Lung microvascular endothelial cell (primary cell): Measurements from ENCODE around the gene TMEM178B. TPM values are rescaled to one million over a fixed set of nuclear protein-coding genes. Genes with fewer than 3 reads are reported as not detected.

Experiments used
- DNase-seq, 2 donors: peaks; one replicate each; pipeline versions ENCODE4 v3.0.0 to v3.0.0-alpha.2; 2010; ENCODE audit warnings: low read depth in 2 of 2
- total RNA-seq: library from RNA; depleted of rRNA; stranded (reverse); fragments of >200 nt; gene quantifications from 2 replicates; pipeline ENCODE4 v1.2.1, GENCODE V29; 2014

Gene TMEM178B
- total RNA-seq, 1 donor from 2014 or later: under 0.01 TPM

DNA sequence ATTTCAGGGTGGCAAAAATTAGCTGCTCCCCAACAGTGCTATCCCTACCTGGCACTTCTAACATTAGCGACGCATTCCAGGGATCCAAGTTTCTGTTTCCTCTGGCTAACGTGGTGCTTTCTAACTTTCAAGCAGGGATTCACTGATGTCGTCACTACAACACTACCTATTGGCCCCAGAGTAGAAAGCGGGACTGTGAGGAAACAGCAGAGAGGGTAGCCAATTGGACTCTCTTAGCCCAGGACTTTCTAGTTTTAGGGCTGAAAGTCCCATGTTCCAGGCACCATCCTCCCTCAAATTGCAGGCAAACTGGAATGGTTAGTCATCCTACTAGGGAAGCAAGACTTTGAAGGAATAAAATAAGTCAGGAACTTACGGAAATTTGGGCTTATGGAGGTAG, 388.1 kb downstream of the TMEM178B start:
- DNase-seq: no peak

DNA sequence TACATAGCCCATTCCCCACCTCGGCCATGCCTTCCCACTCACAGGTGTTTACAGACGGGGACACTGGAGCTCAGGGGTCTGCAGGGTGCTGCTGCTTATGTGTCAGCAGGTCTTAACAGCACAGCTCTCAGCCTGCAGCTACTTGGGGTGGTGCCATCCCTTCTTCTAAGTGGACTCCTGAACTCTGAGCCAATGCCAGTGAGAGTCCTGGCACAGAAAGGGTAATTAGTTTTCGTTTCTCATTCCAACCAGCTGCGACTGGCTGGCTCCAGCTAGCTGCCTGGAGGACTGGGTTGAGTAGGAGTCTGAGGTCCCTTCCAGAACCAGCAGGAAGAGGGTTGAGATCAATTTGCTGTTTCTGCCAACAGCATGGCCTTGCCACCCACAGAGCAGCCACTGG, 389.1 kb downstream of the TMEM178B start:
- no peak for DNase-seq

DNA sequence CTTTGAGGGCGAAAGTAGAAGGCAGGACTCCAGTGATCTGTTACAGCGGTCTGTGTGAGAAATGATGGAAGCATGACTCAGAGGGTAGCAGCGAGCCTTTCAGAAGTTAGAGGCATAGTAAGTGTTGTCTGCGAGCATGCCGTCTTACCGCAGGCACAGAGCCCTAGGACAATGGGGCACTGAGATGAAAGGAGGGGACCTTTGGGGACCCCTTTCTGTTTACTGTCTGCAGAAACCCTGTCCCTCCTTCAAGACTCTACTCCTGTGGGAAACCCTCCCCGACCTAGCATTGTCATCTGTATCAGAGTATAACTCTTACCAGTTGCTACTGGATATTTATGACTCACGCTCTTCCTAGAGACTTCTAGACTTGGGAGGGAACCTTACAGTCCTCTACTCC, 390.1 kb downstream of the TMEM178B start:
- no peak for DNase-seq

DNA sequence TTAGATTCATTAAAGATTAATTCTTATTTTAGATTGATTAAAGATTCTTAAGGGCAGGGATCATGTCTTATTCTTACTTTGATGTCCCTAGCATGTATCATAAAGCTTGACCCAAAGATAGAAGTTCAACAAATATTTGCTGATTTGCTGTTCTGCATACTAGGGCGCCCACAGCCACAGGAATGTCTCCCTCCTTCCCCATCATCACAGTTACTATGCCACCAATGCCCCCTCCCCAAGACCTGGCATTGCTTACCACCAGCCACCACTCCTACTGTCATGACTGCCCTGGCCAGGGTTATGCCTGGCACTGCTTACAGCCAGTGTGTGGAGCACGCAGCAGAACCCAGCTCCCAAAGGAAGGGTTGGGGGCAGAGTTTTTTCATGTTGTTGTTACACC, 390.7 kb downstream of the TMEM178B start:
- DNase-seq: no peak

GRCh38 chr7:141466151-141466904, 392.5 kb downstream of the TMEM178B start:
- DNase-seq: no peak

GRCh38 chr7:141468341-141468740, 394.5 kb downstream of the TMEM178B start:
- no peak for DNase-seq

DNA sequence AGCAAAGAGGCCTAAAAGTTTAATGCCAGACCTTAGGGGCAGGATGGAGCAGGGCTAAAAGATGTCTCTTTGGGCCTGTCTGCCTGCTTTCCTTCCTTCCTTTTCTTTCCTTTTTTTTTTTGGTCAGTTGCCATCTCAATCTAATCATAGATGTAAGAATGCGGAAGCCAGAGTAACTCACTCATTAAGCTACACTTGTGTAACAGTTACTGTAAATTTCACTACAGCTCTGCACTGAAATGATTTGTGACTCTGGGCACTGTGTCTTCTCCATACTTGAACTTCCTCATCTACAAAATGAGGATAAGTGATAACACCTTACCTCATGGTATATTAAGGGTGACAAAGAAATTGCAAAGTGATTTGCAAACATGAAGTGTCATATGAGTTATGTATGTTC, 401.8 kb downstream of the TMEM178B start:
- no peak for DNase-seq

- DNase-seq: no peak
These were observed 404.0 kb downstream of the TMEM178B start for GRCh38 chr7:141477865-141478264.

DNA sequence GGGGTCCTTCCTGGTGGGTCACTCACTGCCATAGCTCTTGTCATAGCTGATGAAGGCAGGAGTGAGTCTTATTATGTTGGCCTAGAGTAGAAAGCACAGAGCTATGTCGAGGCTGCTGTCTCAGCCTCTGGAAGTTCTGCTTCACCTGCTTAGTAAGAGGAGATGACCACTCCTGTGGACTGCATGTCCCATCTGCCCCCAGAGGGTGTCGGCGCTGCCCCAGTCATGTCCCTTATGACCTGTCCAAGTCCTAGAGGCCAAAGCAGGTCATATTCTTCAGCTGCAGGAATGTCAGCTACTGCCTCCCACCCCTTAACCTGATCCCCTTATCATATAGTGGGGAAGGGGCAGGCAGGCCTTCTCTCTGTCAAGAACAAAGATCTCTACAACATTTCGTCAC, 405.0 kb downstream of the TMEM178B start:
- DNase-seq: no peak

- no peak for DNase-seq
These were observed 407.1 kb downstream of the TMEM178B start for GRCh38 chr7:141480953-141481352.

GRCh38 chr7:141481971-141482370, 408.1 kb downstream of the TMEM178B start:
- no peak for DNase-seq

DNA sequence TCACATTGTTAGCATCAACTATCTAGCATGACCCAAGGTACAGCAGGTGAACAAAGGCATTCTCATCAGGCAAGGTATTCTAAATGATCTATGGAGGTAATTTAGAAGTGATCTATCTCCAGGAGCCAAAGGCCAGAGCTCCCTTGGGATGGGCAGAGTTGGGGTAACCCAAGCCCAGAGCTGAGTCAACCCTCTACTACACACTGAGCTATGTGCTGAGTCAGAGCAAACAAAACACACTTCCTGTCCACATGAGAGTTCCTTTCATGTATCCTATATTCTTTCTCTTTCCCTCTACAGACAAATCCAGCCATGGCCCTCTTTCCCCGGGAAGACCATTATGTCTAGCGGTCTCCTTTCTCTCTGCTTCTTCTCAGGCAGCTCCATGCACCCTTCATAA, 409.2 kb downstream of the TMEM178B start:
- no peak for DNase-seq

DNA sequence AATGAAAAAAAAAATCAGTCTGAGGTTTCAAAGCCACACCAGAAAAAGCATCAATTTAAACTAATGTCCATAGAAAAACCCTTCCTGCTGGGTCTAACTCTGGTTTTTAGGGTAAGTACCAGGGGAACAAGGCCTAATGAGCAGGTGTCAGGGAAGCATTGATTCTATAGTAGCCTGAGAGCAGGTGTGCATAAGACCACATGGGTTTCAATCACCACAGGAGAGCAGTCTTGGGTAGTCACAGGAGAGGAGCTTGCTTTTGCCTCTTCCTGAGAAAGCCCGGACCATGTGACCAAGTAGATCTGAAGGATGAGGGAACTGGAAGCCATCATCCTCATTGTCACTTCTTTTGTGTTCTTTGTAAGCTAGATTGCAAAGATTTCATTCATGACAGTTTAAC, 411.0 kb downstream of the TMEM178B start:
- DNase-seq: no peak

- no peak for DNase-seq
These were observed 413.1 kb downstream of the TMEM178B start for GRCh38 chr7:141486959-141487358.

DNA sequence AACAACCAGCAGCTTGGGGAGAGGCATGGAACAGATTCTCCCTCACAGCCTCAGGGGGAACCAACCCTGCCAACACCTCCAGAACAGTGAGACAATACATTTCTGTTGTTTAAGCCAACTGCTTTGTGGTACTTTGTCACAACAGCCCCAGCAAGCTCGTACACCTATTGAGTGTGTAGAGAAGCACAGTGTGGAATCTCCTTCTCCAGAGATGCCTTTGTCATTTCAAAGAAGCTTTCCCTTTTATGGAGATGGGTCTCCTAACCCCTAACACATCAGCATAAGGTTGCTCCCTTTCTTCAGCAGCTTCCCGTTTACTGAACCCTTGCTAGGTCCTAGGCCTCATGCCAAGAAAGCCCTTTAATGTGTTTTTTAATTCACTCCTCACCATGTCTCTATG, 416.6 kb downstream of the TMEM178B start:
- DNase-seq: no peak

GRCh38 chr7:141495057-141495456, 421.2 kb downstream of the TMEM178B start:
- DNase-seq: no peak

DNA sequence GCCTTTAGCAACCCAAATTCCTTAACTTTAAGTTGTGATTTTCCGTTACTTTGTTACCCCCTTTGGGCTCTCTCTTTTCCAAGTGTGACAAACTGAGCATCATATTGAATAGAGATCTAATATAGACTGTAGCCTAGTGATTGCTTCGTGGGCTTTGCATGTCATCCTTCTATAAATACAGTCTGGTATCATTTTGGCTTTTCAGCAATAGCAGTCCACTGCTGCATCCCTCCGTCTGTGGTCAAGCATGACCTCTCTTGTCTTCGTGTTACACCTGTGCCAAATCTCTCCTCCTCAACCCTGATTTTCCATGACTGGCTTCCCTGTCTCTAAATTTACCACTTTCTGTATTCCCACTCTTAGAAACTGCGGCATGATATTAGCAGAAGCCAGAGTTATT, 423.5 kb downstream of the TMEM178B start:
- DNase-seq: no peak

- no peak for DNase-seq
These were observed 426.7 kb downstream of the TMEM178B start for GRCh38 chr7:141500608-141501007.

GRCh38 chr7:141501451-141501850, 427.6 kb downstream of the TMEM178B start:
- DNase-seq: no peak

DNA sequence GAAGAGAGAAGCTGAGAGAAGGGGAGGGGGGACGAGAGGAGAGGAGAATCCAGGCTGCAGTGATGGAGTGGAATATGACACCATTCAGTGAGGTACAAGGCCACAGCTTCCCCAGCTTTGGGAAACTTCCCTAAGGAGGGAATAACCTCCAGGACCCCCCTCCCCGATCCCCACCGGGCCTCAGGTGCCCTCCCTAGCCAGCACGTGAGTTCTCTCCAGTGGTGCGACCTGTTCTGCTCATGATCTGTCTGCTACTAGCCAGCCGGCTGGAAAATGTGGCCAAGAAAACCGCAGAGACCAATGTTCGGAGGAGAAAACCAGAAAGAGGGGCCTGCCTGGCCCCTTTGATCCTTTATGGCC, 437.4 kb downstream of the TMEM178B start:
- DNase-seq: no peak

DNA sequence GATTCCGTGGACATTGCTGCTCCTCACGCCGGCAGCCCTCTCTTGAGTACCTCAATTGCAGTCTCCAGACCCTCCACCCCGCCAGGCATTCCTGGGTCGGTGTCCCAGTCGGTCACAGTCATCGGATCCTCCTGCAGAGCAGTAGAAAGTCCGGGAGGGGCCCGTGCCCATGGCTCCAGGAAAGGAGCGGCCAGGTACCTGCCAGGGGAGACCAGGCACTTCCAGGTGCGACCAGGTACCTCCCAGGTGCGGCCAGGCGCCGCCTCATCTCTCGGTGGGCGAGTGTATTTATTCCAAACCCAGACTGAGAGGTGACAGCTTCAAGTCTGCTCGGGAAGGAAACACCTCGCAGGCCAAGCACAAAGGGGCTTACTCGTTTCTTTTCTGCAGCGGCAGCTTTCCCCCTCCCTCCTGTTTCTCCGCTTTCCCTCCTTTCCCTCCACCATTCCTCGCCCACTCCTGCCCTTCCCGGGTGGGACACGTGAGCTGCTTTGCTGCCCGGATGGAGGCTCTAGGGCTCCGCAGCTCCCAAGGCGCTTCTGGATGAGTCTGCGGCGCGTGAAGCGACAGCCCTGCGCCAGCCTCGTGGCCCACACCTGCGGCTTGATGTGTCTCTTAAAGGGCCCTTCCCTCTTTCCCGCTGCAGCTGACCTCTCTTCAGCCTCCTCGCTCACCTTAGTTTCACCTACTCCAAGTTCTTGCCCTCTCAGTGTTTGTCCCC, 438.0 kb downstream of the TMEM178B start:
- DNase-seq: no peak

- no peak for DNase-seq
These were observed 438.7 kb downstream of the TMEM178B start for GRCh38 chr7:141512597-141512996.

DNA sequence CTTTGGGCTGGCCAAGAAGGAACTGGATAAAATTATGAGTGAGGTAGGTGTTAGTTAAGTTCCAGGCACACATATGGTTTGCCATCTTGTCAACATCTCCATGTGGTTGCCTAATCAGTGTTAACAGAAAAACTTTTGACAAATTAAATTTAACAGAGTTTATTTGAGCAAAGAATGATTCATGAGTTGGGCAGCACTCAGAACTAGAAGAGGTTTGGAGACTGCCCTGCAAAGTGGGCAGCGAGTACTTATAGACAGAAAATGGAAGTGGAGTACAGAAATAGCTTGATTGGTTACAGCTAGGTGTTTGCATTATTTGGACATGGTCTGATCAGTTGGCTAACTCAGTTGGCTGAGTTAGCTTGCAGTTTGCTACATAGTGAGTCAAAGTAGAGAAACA, 439.9 kb downstream of the TMEM178B start:
- DNase-seq: no peak
